ENCODE data around the gene HECTD4.

- TF ChIP-seq, protein P1, sequence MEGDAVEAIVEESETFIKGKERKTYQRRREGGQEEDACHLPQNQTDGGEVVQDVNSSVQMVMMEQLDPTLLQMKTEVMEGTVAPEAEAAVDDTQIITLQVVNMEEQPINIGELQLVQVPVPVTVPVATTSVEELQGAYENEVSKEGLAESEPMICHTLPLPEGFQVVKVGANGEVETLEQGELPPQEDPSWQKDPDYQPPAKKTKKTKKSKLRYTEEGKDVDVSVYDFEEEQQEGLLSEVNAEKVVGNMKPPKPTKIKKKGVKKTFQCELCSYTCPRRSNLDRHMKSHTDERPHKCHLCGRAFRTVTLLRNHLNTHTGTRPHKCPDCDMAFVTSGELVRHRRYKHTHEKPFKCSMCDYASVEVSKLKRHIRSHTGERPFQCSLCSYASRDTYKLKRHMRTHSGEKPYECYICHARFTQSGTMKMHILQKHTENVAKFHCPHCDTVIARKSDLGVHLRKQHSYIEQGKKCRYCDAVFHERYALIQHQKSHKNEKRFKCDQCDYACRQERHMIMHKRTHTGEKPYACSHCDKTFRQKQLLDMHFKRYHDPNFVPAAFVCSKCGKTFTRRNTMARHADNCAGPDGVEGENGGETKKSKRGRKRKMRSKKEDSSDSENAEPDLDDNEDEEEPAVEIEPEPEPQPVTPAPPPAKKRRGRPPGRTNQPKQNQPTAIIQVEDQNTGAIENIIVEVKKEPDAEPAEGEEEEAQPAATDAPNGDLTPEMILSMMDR (IDR thresholded peaks at IDR 0.05), result no peak
- no peak for TF ChIP-seq ZFX (IDR thresholded peaks at IDR 0.05; ENCODE audit: borderline replicate concordance)
These were observed 56.5 kb downstream of the HECTD4 start for GRCh38 chr12:112325622-112326207.
